C4-2B (cell line): ENCODE data around the gene AUTS2.

Source experiments
- H3K27ac ChIP-seq: fragments of 450-650 bp; 2 replicates; pipeline ENCODE4 v1.5.1; 2017
- CTCF ChIP-seq: fragments of 450-650 bp; conservative IDR thresholded peaks from 2 replicates; pipeline ENCODE4 v1.5.1; 2017; ENCODE audit warnings: mild to moderate bottlenecking
- ZFX ChIP-seq: fragments of 450-650 bp; IDR thresholded peaks from 2 replicates; pipeline ENCODE4 v1.6.1; 2017

The AUTS2 gene

DNA sequence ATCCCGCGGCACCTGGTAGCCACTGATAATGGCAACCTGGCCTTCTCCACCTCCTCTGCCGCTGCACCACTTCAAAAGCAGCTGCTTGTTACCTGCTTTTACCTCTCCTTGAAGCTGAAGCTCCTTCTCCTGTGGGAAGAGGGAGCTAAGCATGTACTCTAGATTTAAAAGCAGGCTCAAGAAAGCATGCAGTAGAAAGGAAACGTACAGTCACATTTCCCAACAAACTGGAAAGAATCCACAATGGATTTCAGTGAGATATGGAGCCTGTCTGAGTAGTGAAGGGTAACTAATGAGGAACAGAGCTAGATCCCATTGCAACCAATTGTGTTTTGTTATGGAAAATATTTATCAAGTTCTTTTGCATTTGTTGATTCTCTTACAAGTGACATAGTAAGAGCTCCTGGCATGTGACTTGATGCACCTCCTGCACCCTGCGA, 1076.3 kb downstream of the AUTS2 start:
- TF ChIP-seq ZFX, result no peak
- no peak for TF ChIP-seq CTCF
- no peak overlapping the region for H3K27ac ChIP-seq

DNA sequence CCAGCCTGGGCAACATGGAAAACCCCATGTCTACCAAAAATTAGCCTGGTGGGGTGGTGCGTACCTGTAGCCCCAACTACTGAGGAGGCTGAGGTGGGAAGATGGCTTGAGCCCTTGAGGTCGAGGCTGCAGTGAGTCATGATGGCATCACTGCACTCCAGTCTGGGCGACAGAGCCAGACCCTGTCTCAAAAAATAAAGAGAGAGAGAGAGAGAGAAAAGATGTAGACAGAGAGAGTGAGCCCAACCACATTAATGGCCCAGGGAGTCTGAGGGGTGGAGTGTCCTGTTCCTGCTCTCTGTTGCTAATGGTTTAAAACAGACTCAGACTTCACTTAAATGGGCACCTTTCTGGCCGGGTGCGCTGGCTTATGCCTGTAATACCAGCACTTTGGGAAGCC, 1078.0 kb downstream of the AUTS2 start:
- H3K27ac ChIP-seq, result no peak overlapping the region
- TF ChIP-seq CTCF, result no peak
- no peak for TF ChIP-seq ZFX

DNA sequence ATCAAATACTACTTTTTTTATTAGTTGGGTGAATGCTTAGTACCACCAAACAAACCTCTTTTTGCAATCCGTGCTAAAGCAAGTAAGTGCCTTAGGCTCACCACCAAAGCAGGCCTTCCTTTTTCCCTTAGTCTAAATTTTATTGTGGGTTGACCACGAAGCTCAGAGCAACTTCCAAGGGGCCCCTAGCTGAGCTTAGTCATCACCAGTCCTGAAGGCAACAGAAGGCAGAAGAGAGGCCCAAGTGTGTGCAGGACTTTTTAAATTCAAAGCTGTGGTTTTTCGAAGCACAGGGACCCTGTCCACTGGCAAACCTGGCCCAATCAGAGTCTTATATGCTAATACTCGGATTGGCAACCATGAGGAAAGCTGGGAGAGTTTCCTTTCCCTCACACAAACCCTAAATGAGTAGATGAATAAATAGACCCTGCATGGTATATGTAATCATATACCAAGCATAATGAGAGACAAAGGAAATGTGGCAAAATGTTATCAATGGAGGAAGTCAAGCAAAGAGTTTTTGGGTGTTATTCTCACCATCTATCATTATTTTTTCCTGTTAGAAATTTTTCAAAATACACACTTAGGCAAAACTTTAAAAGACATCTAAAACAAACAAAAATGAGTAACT, 1080.5 kb downstream of the AUTS2 start:
- TF ChIP-seq CTCF, result no peak
- TF ChIP-seq ZFX, result no peak
- H3K27ac ChIP-seq, result no peak overlapping the region

DNA sequence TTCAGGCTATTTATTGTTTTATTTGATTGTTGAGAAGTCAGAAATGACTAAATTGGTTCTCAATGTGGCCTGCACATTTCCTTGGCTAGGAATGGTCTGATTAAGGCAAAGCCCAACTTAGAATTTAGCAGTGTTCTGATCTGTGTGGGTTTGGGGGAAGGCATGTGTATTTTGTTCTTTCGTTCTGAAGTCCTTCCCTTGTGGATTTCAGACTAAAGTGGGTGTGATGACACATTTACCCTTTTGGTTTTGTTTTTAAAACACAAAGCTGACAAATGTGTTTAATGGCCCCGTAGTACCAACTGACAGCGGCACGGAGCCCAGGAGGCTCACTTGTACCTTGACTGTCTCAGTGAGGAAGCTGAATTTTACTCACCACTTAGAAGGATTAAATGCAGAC, 1081.4 kb downstream of the AUTS2 start:
- TF ChIP-seq ZFX (no peak), CTCF (no peak)
- H3K27ac ChIP-seq, result no peak overlapping the region

- no peak overlapping the region for H3K27ac ChIP-seq
- TF ChIP-seq CTCF (no peak), ZFX (no peak)
Measured at GRCh38 chr7:70680306-70680705, 1082.0 kb downstream of the AUTS2 start.

DNA sequence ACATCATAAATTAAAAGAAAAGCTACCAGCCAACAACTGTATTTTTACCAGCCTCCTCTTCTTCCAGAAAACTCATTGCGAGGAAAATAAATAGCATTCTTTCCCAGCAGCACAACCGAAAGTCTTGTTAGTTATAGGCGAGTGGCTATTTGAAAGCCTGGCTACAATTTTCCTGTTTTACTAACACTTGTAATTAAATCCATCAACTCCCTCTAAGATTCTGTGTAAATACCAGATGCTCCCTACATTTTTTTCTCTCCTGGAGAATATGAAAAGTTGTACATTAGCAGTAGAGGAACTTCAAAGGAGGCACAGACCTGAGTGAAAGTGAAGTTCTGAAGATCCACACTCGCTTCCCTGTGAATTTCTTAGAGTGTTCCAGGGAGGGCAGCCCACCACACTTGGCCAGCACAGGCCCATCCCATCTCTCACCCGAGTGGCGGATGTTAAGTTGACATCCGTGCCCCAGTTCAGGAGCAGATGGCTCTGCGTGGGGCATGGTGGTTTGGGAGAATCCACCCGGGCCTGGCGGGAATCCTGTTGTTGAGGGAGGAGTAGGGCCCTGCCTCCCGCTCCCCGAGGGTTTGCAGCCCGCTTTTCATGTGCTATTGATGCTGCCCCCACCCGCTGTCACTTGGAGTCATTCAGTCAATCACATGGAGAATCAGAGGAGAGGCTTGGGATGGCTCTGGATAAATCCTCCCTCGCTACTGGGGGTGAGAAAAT, 1082.6 kb downstream of the AUTS2 start:
- TF ChIP-seq CTCF (no peak), ZFX (no peak)
- H3K27ac ChIP-seq, result no peak overlapping the region

DNA sequence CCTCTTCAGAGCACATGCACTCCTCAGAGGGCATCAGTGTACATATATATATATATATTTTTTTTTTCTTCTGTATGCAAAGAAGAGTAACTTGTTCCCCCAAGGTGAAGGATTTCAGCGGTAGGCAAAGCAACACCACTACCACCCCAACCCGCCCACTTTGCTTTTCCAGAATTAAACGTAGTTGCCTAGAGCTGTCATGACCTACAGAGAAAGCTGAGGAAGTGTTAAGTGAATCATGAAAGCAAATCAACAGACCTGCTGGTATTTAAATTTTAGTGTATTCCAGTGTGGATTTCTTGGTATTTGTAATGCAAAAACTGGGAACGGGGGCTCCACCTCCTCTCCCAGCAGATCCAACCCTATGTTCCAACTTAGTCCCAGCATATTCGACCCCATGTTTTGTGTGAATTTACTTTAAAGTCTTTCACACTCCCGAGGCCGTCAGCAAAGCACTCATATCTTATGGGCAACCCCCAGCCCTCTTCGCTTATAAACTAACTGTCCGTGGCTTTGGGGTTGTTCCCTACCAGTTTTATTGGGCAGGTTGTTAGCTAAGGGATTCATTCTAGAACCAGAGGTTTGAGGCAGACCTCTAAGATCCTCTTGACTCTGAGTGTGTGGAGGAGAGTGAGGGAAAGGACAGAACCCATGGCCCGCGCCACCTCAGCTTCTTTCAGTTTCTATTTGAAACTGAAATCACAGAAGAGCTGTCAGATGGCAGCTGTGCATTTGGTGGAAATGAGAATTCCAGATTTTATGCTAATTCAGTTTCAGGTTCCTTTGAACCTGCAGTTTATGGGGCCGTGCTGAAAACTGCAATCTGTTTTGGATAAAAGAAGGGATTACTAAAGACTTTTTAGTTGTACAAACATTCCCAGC, 1083.4 kb downstream of the AUTS2 start:
- TF ChIP-seq CTCF, result no peak
- TF ChIP-seq ZFX, result no peak
- no peak overlapping the region for H3K27ac ChIP-seq
